Natural killer cell (primary cell): ENCODE measurements around the gene GOLGA1. TPM values are rescaled to one million over a fixed set of nuclear protein-coding genes. Genes with fewer than 3 reads are reported as not detected.

Source experiments
- ATAC-seq, 3 donors: fragments of 150-1000 bp in 2 of 3; fragments of 200-7000 bp in 1 of 3; cut with Tn5 transposase; 1 replicate in 1 of 3; 2 replicates in 2 of 3; pipeline ENCODE4 v1.10.0; 2021; ENCODE audit warnings: mild to moderate bottlenecking in 2 of 3, moderate library complexity in 2 of 3
- DNase-seq, 2 donors: peaks; one replicate each; pipeline versions ENCODE4 v3.0.0 to v3.0.0-alpha.2; 2013 to 2021; ENCODE audit warnings: mixed read lengths in 1 of 2
- H3K27ac ChIP-seq: one replicate; pipeline ENCODE4 v1.5.1; 2013; ENCODE audit warnings: mild to moderate bottlenecking, low read length
- H3K27me3 ChIP-seq: one replicate; pipeline ENCODE4 v1.6.1; 2013; ENCODE audit warnings: low read length; ENCODE audit not compliant: control insufficient read depth, insufficient read depth
- H3K36me3 ChIP-seq: one replicate; pipeline ENCODE4 v1.6.1; 2013; ENCODE audit warnings: low read length; ENCODE audit not compliant: control insufficient read depth, insufficient read depth
- H3K4me1 ChIP-seq: one replicate; pipeline ENCODE4 v1.6.1; 2013; ENCODE audit warnings: low read length; ENCODE audit not compliant: control insufficient read depth, insufficient read depth
- H3K4me3 ChIP-seq: one replicate; pipeline ENCODE4 v1.5.1; 2013; ENCODE audit warnings: low read length
- H3K9me3 ChIP-seq: one replicate; pipeline ENCODE4 v1.6.1; 2013; ENCODE audit warnings: low read length; ENCODE audit not compliant: control insufficient read depth, insufficient read depth
- H3K27ac Mint-ChIP-seq, 2 donors: one replicate each; pipeline ENCODE4 v1.8.0; 2022; ENCODE audit warnings: mild to moderate bottlenecking in 2 of 2, mixed read lengths in 2 of 2, moderate library complexity in 1 of 2
- H3K27me3 Mint-ChIP-seq, 2 donors: one replicate each; pipeline ENCODE4 v1.8.0; 2022; ENCODE audit warnings: low read depth in 2 of 2, mixed read lengths in 2 of 2
- H3K36me3 Mint-ChIP-seq: one replicate; pipeline ENCODE4 v1.8.0; 2022; ENCODE audit warnings: mixed read lengths
- H3K4me1 Mint-ChIP-seq, 2 donors: one replicate each; pipeline ENCODE4 v1.8.0; 2022; ENCODE audit warnings: mixed read lengths in 2 of 2
- H3K4me3 Mint-ChIP-seq: one replicate; pipeline ENCODE4 v1.8.0; 2022; ENCODE audit warnings: mild to moderate bottlenecking, moderate library complexity, mixed read lengths
- H3K9me3 Mint-ChIP-seq, 2 donors: one replicate each; pipeline ENCODE4 v1.8.0; 2022; ENCODE audit warnings: mixed read lengths in 2 of 2
- WGBS: methylation state at CpG from one replicate; pipeline ENCODE4 v1.1.7; 2013; ENCODE audit warnings: missing lambda C conversion rate; ENCODE audit not compliant: insufficient coverage; 5-methylcytosine and 5-hydroxymethylcytosine counted together
- intact Hi-C: fragments of 100-400 bp; cut with micrococcal nuclease; formaldehyde crosslinking; loops from one replicate; pipeline ENCODE4 v1.14.2; 2022
- total RNA-seq, 4 donors: library from RNA; stranded (reverse); fragments of 120-200 nt in 1 of 4; gene quantifications; one replicate each; pipeline versions ENCODE4 v1.2.3 to v1.2.4, GENCODE V29; 2013 to 2022
- TF ChIP-seq, protein P1 (sequence below): fragments of 200-600 bp; IDR thresholded peaks from one replicate; pipeline ENCODE4 v1.8.0; 2022; ENCODE audit warnings: antibody characterized with exemption

Gene GOLGA1
- total RNA-seq, 3 donors from 2014 or later (not counting 1 experiment from before 2014, with no cell fraction given): 21.5 to 32.4 (median 27.0) TPM

DNA sequence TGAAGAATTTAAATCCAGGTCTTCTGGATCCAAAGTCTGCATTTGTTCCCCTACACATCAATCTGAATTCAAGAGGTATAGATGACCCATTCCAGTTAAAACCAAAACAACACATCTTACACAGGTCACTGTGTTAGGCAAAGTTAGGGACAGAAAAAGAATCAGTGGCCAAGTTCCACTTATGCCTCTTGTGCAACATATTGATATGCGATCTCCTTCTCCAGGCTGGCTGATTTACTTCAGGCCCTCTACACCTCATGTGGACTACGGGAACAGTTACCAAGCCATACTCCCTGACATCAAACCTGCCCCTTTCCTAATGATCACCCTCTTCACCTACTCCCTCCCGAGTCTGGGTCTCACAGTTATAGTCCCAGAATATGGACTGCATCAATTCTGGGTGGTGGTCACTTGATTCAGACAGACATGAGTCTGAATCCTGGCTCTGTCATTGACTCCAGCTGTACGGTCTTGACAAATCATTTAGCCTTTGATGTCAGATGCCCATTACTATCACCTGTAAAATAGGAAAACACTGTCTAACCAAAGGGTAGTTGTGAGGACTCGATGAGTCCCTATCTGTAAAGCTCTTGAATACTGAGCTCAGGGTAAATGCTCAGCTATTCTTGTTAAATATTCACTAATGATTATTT, 26.0 kb downstream of the GOLGA1 start:
- H3K4me3 ChIP-seq: no peak overlapping the region
- H3K9me3 ChIP-seq: no peaks in the 10 kb centered on the region
- H3K4me1 Mint-ChIP-seq: peaks cover 16 to 28% of the 10 kb centered on the region in 2 donors
- no peaks in the 10 kb centered on the region for H3K27me3 ChIP-seq
- H3K4me3 Mint-ChIP-seq: no peak overlapping the region
- H3K4me1 ChIP-seq: peaks cover 4% of the 10 kb centered on the region
- ATAC-seq (no peak), DNase-seq (no peak)
- H3K27me3 Mint-ChIP-seq: no peaks in the 10 kb centered on the region
- peak overlapping the region; percentile 19 to 50 for H3K27ac Mint-ChIP-seq
- H3K27ac ChIP-seq: no peak overlapping the region
- intact Hi-C loops: no loop called here
- peaks cover 9% of the 10 kb centered on the region for H3K36me3 Mint-ChIP-seq
- H3K36me3 ChIP-seq: peaks cover 39% of the 10 kb centered on the region
- 96% methylated on average over 4 of the region's 5 CpGs for WGBS
- TF ChIP-seq, protein P1, sequence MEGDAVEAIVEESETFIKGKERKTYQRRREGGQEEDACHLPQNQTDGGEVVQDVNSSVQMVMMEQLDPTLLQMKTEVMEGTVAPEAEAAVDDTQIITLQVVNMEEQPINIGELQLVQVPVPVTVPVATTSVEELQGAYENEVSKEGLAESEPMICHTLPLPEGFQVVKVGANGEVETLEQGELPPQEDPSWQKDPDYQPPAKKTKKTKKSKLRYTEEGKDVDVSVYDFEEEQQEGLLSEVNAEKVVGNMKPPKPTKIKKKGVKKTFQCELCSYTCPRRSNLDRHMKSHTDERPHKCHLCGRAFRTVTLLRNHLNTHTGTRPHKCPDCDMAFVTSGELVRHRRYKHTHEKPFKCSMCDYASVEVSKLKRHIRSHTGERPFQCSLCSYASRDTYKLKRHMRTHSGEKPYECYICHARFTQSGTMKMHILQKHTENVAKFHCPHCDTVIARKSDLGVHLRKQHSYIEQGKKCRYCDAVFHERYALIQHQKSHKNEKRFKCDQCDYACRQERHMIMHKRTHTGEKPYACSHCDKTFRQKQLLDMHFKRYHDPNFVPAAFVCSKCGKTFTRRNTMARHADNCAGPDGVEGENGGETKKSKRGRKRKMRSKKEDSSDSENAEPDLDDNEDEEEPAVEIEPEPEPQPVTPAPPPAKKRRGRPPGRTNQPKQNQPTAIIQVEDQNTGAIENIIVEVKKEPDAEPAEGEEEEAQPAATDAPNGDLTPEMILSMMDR: no peak
- H3K9me3 Mint-ChIP-seq: no peaks in the 10 kb centered on the region

DNA sequence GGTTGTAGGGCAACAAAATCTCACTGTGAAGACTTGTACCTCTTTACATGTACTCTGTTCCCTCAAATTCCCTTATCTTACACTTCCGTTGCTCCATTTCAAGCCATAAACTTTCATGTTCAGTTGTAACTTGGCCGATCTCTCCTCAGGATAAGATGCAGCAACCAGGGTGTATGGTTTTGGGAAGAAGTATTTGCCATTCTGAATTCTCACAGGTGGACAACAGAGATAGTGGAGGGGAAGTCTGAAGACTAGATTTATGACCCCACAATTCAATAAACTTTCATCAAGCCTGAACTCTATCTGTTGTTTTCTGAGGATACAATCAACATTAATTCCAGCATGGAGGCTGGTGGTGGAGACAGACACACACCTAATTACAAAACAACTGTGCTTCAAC, 27.5 kb downstream of the GOLGA1 start:
- no peak for ATAC-seq
- Mint-ChIP-seq H3K4me3 (no peak overlapping the region), H3K27ac (no peak overlapping the region), H3K4me1 (peaks cover 16 to 28% of the 10 kb centered on the region in 2 donors), H3K9me3 (no peaks in the 10 kb centered on the region), H3K36me3 (peaks cover 9% of the 10 kb centered on the region), H3K27me3 (no peaks in the 10 kb centered on the region)
- Histone ChIP-seq H3K36me3 (peaks cover 27% of the 10 kb centered on the region), H3K9me3 (no peaks in the 10 kb centered on the region), H3K27ac (no peak overlapping the region), H3K4me1 (peaks cover 4% of the 10 kb centered on the region), H3K27me3 (no peaks in the 10 kb centered on the region), H3K4me3 (no peak overlapping the region)
- no peak for DNase-seq
- TF ChIP-seq, protein P1: no peak
- WGBS: 100% methylated on average over 1 of the region's 2 CpGs
- intact Hi-C loops: no loop called here

GRCh38 chr9:124911766-124912165, 29.1 kb downstream of the GOLGA1 start:
- no peaks in the 10 kb centered on the region for H3K9me3 ChIP-seq
- no peak for ATAC-seq
- no peak overlapping the region for H3K4me3 ChIP-seq
- peaks cover 9% of the 10 kb centered on the region for H3K36me3 Mint-ChIP-seq
- no peak overlapping the region for H3K27ac ChIP-seq
- TF ChIP-seq, protein P1: no peak
- DNase-seq: no peak
- intact Hi-C loops: no loop called here
- H3K27me3 ChIP-seq: no peaks in the 10 kb centered on the region
- H3K27ac Mint-ChIP-seq: no peak overlapping the region
- peaks cover 33% of the 10 kb centered on the region for H3K36me3 ChIP-seq
- peaks cover 4% of the 10 kb centered on the region for H3K4me1 ChIP-seq
- no peaks in the 10 kb centered on the region for H3K9me3 Mint-ChIP-seq
- H3K27me3 Mint-ChIP-seq: no peaks in the 10 kb centered on the region
- H3K4me3 Mint-ChIP-seq: no peak overlapping the region
- H3K4me1 Mint-ChIP-seq: peaks cover 16 to 28% of the 10 kb centered on the region in 2 donors
- whole genome bisulfite sequencing: 90% methylated on average over 1 of the region's 1 CpG

GRCh38 chr9:124908098-124908497, 32.8 kb downstream of the GOLGA1 start:
- WGBS: 91% methylated on average over 1 of the region's 2 CpGs

More at GRCh38 chr9:124908098-124908497, 32.8 kb downstream of the GOLGA1 start:
- Mint-ChIP-seq H3K27me3 (no peaks in the 10 kb centered on the region), H3K4me3 (no peak overlapping the region), H3K36me3 (peaks cover 9% of the 10 kb centered on the region), H3K27ac (peak overlapping the region in 1 of 2 donors; percentile 36), H3K9me3 (no peaks in the 10 kb centered on the region), H3K4me1 (peaks cover 6 to 14% of the 10 kb centered on the region in 2 donors)
- Histone ChIP-seq H3K27me3 (no peaks in the 10 kb centered on the region), H3K4me1 (no peaks in the 10 kb centered on the region), H3K4me3 (no peak overlapping the region), H3K9me3 (no peaks in the 10 kb centered on the region), H3K36me3 (peaks cover 37% of the 10 kb centered on the region), H3K27ac (no peak overlapping the region)
- intact Hi-C loops: no loop called here
- DNase-seq (no peak), ATAC-seq (no peak)
- TF ChIP-seq, protein P1: no peak
